Measurements from ENCODE around the gene YWHAB.
"Not testable (repeated sequence)": the region's sequence is repeated elsewhere in the genome, so short reads cannot be mapped to it uniquely, and the experiment has no call there.

YWHAB gene

GRCh38 chr20:44885392-44886265, at the start of gene YWHAB:
TSS of gene YWHAB (plus strand) at chr20:44885705. CDS start at chr20:44901534, 15,829 bp downstream.
- DNase-seq (ENCODE audit: low read depth), result peak; percentile 97

GRCh38 chr20:44836601-44837120, 48.8 kb upstream of the YWHAB start:
- no peak for DNase-seq (ENCODE audit: low read depth)

GRCh38 chr20:44837946-44838345, 47.6 kb upstream of the YWHAB start:
- no peak for DNase-seq (ENCODE audit: low read depth)

- DNase-seq (ENCODE audit: low read depth), result no peak
Observed at GRCh38 chr20:44838521-44838920, 47.0 kb upstream of the YWHAB start.

GRCh38 chr20:44839481-44839880, 46.0 kb upstream of the YWHAB start:
- DNase-seq (ENCODE audit: low read depth), result no peak

GRCh38 chr20:44840826-44841225, 44.7 kb upstream of the YWHAB start:
- DNase-seq (ENCODE audit: low read depth), result no peak

GRCh38 chr20:44841955-44842354, 43.5 kb upstream of the YWHAB start:
- no peak for DNase-seq (ENCODE audit: low read depth)

- no peak for DNase-seq (ENCODE audit: low read depth)
Observed at GRCh38 chr20:44843876-44844275, 41.6 kb upstream of the YWHAB start.

GRCh38 chr20:44848254-44849015, 37.1 kb upstream of the YWHAB start:
- DNase-seq (ENCODE audit: low read depth), result no peak

- no peak for DNase-seq (ENCODE audit: low read depth)
Observed at GRCh38 chr20:44849703-44850102, 35.8 kb upstream of the YWHAB start.

GRCh38 chr20:44850272-44850671, 35.2 kb upstream of the YWHAB start:
- DNase-seq (ENCODE audit: low read depth), result no peak

GRCh38 chr20:44850837-44851236, 34.7 kb upstream of the YWHAB start:
- no peak for DNase-seq (ENCODE audit: low read depth)

GRCh38 chr20:44851545-44851944, 34.0 kb upstream of the YWHAB start:
- no peak for DNase-seq (ENCODE audit: low read depth)

GRCh38 chr20:44856442-44856841, 29.1 kb upstream of the YWHAB start:
- no peak for DNase-seq (ENCODE audit: low read depth)

GRCh38 chr20:44856856-44857448, 28.6 kb upstream of the YWHAB start:
- no peak for DNase-seq (ENCODE audit: low read depth)

- DNase-seq (ENCODE audit: low read depth), result peak; percentile 11
Observed at GRCh38 chr20:44858606-44859360, 26.7 kb upstream of the YWHAB start.

GRCh38 chr20:44861531-44862006, 23.9 kb upstream of the YWHAB start:
- peak; percentile 24 for DNase-seq (ENCODE audit: low read depth)

GRCh38 chr20:44862286-44862685, 23.2 kb upstream of the YWHAB start:
- no peak for DNase-seq (ENCODE audit: low read depth)

GRCh38 chr20:44863365-44864084, 22.0 kb upstream of the YWHAB start:
- not testable (repeated sequence) for DNase-seq (ENCODE audit: low read depth)

- not testable (repeated sequence) for DNase-seq (ENCODE audit: low read depth)
Observed at GRCh38 chr20:44864493-44864892, 21.0 kb upstream of the YWHAB start.
